Endothelial cell of umbilical vein (primary cell): ENCODE data around the gene ATRNL1.

Experiments
- EZH2 ChIP-seq: IDR thresholded peaks from 2 replicates; pipeline ENCODE4 v1.6.1; 2012; ENCODE audit warnings: borderline replicate concordance, low read depth, mild to moderate bottlenecking, moderate library complexity, low read length, inconsistent platforms; ENCODE audit not compliant: severe bottlenecking
- TF ChIP-seq, protein P1 (sequence below), 2 donors: IDR thresholded peaks; 1 replicate in 1 of 2; 2 replicates in 1 of 2; pipeline ENCODE4 v1.5.1; 2011; ENCODE audit warnings: low read length in 2 of 2, mild to moderate bottlenecking in 2 of 2, moderate library complexity in 2 of 2, control low read depth in 1 of 2, inconsistent platforms in 1 of 2, low read depth in 1 of 2; ENCODE audit not compliant: insufficient read depth in 1 of 2; ENCODE audit errors: extremely low read depth in 1 of 2
- TF ChIP-seq, protein P2 (sequence below): IDR thresholded peaks from 2 replicates; pipeline ENCODE4 v1.6.1; 2011; ENCODE audit not compliant: insufficient read depth, insufficient read length

DNA sequence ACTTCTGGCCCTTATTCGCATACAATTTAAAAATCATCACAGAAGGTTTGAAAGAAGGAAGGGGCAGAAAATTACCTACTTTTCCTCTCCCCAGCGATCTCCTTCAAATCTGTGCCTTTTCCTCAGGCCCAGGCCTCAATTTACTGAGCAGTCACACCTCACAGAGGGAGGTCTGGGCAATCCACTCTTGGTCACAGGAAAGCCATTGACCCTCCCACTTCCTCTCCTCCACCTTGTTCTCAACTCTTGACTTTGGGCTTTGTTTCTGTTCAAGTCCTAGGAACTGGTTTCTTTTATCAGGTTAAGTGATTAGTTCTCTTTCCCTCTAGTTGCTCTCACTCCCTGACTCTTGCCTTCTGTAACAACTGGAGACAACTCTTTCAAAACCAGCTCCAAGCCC is 37.0 kb upstream of the ATRNL1 start:
- TF ChIP-seq, protein P1, sequence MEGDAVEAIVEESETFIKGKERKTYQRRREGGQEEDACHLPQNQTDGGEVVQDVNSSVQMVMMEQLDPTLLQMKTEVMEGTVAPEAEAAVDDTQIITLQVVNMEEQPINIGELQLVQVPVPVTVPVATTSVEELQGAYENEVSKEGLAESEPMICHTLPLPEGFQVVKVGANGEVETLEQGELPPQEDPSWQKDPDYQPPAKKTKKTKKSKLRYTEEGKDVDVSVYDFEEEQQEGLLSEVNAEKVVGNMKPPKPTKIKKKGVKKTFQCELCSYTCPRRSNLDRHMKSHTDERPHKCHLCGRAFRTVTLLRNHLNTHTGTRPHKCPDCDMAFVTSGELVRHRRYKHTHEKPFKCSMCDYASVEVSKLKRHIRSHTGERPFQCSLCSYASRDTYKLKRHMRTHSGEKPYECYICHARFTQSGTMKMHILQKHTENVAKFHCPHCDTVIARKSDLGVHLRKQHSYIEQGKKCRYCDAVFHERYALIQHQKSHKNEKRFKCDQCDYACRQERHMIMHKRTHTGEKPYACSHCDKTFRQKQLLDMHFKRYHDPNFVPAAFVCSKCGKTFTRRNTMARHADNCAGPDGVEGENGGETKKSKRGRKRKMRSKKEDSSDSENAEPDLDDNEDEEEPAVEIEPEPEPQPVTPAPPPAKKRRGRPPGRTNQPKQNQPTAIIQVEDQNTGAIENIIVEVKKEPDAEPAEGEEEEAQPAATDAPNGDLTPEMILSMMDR (IDR thresholded peaks at IDR 0.05; ENCODE audit: extremely low read depth in 1 of 2, insufficient read depth in 1 of 2, low read depth in 1 of 2, low read length in 2 of 2): no peak
- TF ChIP-seq, protein P2, sequence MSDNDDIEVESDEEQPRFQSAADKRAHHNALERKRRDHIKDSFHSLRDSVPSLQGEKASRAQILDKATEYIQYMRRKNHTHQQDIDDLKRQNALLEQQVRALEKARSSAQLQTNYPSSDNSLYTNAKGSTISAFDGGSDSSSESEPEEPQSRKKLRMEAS: no peak
- TF ChIP-seq EZH2: no peak
